Measurements from ENCODE around the gene SHC4. TPM values are rescaled to one million over a fixed set of nuclear protein-coding genes. Genes with fewer than 3 reads are reported as not detected.

SHC4 gene
- total and polyA plus RNA-seq, 2 of the 8 experiments (the other 6 are each of a cell fraction or from before 2014, with no cell fraction given) = 0.15 to 0.30 TPM

- Histone ChIP-seq H3K23ac (ENCODE audit: insufficient read length) (no peak overlapping the region), H4K8ac (ENCODE audit: extremely low read depth, insufficient read depth, low read length) (no peak overlapping the region), H2BK20ac (ENCODE audit: low read length) (no peak overlapping the region), H2BK15ac (ENCODE audit: low read length) (no peak overlapping the region), H4K20me1 (replicated peaks in 1 of 2; ENCODE audit: control insufficient read depth in 1 of 2, insufficient read depth in 2 of 2, low read length in 2 of 2) (peaks cover 3 to 4% of the 10 kb centered on the region in 2 experiments), H3K18ac (ENCODE audit: extremely low read depth, low read length) (no peak overlapping the region), H3K79me1 (ENCODE audit: low read depth, low read length) (no peaks in the 10 kb centered on the region), H3K4ac (replicated peaks; ENCODE audit: insufficient read length, low read depth, low read length) (no peak overlapping the region), H3K9ac (replicated peaks in 1 of 4; ENCODE audit: extremely low read depth in 1 of 4, low read depth in 3 of 4, low read length in 3 of 4) (no peak overlapping the region), H3K27me3 (replicated peaks in 1 of 4; ENCODE audit: control insufficient read depth in 3 of 4, extremely low read depth in 1 of 4, insufficient read depth in 3 of 4, low read length in 3 of 4) (no peaks in the 10 kb centered on the region), H4K91ac (replicated peaks; ENCODE audit: insufficient read length, low read length) (no peak overlapping the region), H3K4me2 (ENCODE audit: insufficient read depth in 1 of 2, low read depth in 2 of 2, low read length in 2 of 2) (no peak overlapping the region), H2BK12ac (ENCODE audit: low read depth, low read length) (no peak overlapping the region), H2AFZ (ENCODE audit: low read length) (no peak overlapping the region), H4K5ac (ENCODE audit: insufficient read length, low read depth, low read length) (no peak overlapping the region), H3K27ac (ENCODE audit: low read depth, low read length) (no peak overlapping the region), H3K23me2 (ENCODE audit: low read depth, low read length) (no peaks in the 10 kb centered on the region), H3K4me3 (ENCODE audit: extremely low read depth in 1 of 4, insufficient read depth in 2 of 4, low read depth in 3 of 4, low read length in 4 of 4) (no peak overlapping the region), H2AK5ac (ENCODE audit: low read depth, low read length) (no peak overlapping the region), H3K79me2 (ENCODE audit: control insufficient read depth in 1 of 2, insufficient read depth in 2 of 2, low read length in 2 of 2) (no peaks in the 10 kb centered on the region), H3K4me1 (replicated peaks in 1 of 4; ENCODE audit: control insufficient read depth in 3 of 4, insufficient read depth in 4 of 4, low read length in 3 of 4) (peaks cover 0 to 4% (median 1%) of the 10 kb centered on the region in 4 experiments; a peak in 1 of 7 replicates), H3K56ac (replicated peaks; ENCODE audit: insufficient read length, low read depth, low read length) (no peak overlapping the region), H3K14ac (ENCODE audit: insufficient read length) (no peak overlapping the region), H2BK120ac (replicated peaks; ENCODE audit: low read depth, low read length) (no peak overlapping the region), H3K36me3 (ENCODE audit: control insufficient read depth in 2 of 4, insufficient read depth in 4 of 4, low read length in 3 of 4) (peaks cover 0 to 49% (median 16%) of the 10 kb centered on the region in 4 experiments; a peak in 6 of 8 replicates), H3K9me3 (ENCODE audit: insufficient read depth in 2 of 2, low read depth in 1 of 2, low read length in 1 of 2) (no peaks in the 10 kb centered on the region), H2BK5ac (ENCODE audit: low read depth, low read length) (no peak overlapping the region)
- WGBS, 2 experiments (ENCODE audit: extremely low coverage in 1 of 2, insufficient coverage in 1 of 2, insufficient read length in 1 of 2, insufficient replicate concordance in 2 of 2, low coverage in 1 of 2, low lambda C conversion rate in 2 of 2, missing lambda C conversion rate in 1 of 2) = 94% methylated on average over 2 of the region's 2 CpGs; no CpG with 5 or more reads in 1 of the 2 experiments
- no peak for TF ChIP-seq JUN (IDR thresholded peaks at IDR 0.05; ENCODE audit: low read depth, low read length)
- TF ChIP-seq EZH2 (IDR thresholded peaks at IDR 0.05; ENCODE audit: low read depth, low read length, severe bottlenecking) = no peak
- no peak for TF ChIP-seq CTBP2 (IDR thresholded peaks at IDR 0.05; ENCODE audit: borderline replicate concordance, insufficient read depth, insufficient read length, low read length)
- no peak for TF ChIP-seq TEAD4 (IDR thresholded peaks at IDR 0.05; ENCODE audit: low read depth, low read length)
- no peak for TF ChIP-seq CBX5 (IDR thresholded peaks at IDR 0.05; ENCODE audit: low read depth, low read length)
- TF ChIP-seq CEBPB (IDR thresholded peaks at IDR 0.05; ENCODE audit: low read depth, low read length) = no peak
- TF ChIP-seq CHD1 (IDR thresholded peaks at IDR 0.05; ENCODE audit: low read depth, low read length) = no peak
- TF ChIP-seq ATF2 (IDR thresholded peaks at IDR 0.05; ENCODE audit: low read length) = no peak
- TF ChIP-seq FOSL1 (IDR thresholded peaks at IDR 0.05; ENCODE audit: insufficient read depth, low read depth, low read length) = no peak
- no peak for FAIRE-seq
- no peak for DNase-seq (ENCODE audit: low read depth in 1 of 2, low spot score in 2 of 2)
- ChIA-PET CTCF (ENCODE audit: partially characterized antibody) (interaction anchor here (1.0 kb wide), 1 partner anchor 9 kb away, joined by 3 read pairs; no protein-coding TSS in a partner anchor), POLR2A (ENCODE audit: partially characterized antibody) (no interaction called here)
These were observed 179.0 kb downstream of the SHC4 start for GRCh38 chr15:48784756-48785155.
